ENCODE data around the gene DGKA. TPM values are rescaled to one million over a fixed set of nuclear protein-coding genes. Genes with fewer than 3 reads are reported as not detected.
A peak's percentile ranks its signal among the peaks of the same experiment; 100 is the strongest.

The DGKA gene
- polyA plus RNA-seq, 1 of the 3 experiments (the other 2 are of a cell fraction) = 75.9 TPM

- peaks cover 27% of the 10 kb centered on the region for H3K79me2 ChIP-seq (ENCODE audit: insufficient read depth)
- TF ChIP-seq RCOR1 (IDR thresholded peaks at IDR 0.05; ENCODE audit: low read length) = no peak
- TF ChIP-seq FOSL2 (IDR thresholded peaks at IDR 0.05; ENCODE audit: borderline replicate concordance, low read depth) = no peak
- TF ChIP-seq MXI1 (IDR thresholded peaks at IDR 0.05; ENCODE audit: low read depth, low read length) = no peak
- TF ChIP-seq CHD2 (IDR thresholded peaks at IDR 0.05; ENCODE audit: low read length, partially characterized antibody) = no peak
- TF ChIP-seq SMC3 (IDR thresholded peaks at IDR 0.05; ENCODE audit: low read depth, low read length) = no peak
- peak within 1 kb of the TSS; percentile 91 for H3K4me2 ChIP-seq
- H2AFZ ChIP-seq (ENCODE audit: low read depth) = peak within 1 kb of the TSS; percentile 98
- H3K27ac ChIP-seq (ENCODE audit: low read depth in 2 of 2, low read length in 1 of 2) = peak within 1 kb of the TSS; percentile 54 to 61; a peak in 3 of 4 replicates
- DNase-seq = peak; percentile 55
- no peaks in the 10 kb centered on the region for H3K9me3 ChIP-seq
- POLR2A ChIA-PET = no interaction called here
- peaks cover 8% of the 10 kb centered on the region for H3F3A ChIP-seq (replicated peaks; ENCODE audit: insufficient read depth)
- H3K4me1 ChIP-seq (ENCODE audit: control insufficient read depth in 1 of 2, insufficient read depth in 2 of 2, low read depth in 1 of 2, low read length in 1 of 2) = peaks cover 14 to 20% of the 10 kb centered on the region in 2 experiments; a peak in 3 of 4 replicates
- peaks cover 4 to 7% of the 10 kb centered on the region in 2 experiments for H3K36me3 ChIP-seq (replicated peaks in 1 of 2; ENCODE audit: control insufficient read depth in 1 of 2, insufficient read depth in 2 of 2, low read length in 1 of 2)
- H3K27me3 ChIP-seq (ENCODE audit: insufficient read depth) = no peaks in the 10 kb centered on the region
- 25% methylated on average over 3 of the region's 4 CpGs for WGBS (ENCODE audit: low lambda C conversion rate)
- CTCF ChIA-PET = interaction anchor here (0.6 kb wide), 1 partner anchor 26 kb away, joined by 3 read pairs; no protein-coding TSS in a partner anchor
- peak within 1 kb of the TSS; percentile 93 for H3K9ac ChIP-seq
- no peaks in the 10 kb centered on the region for H4K20me1 ChIP-seq (ENCODE audit: insufficient read depth)
- H3K9me2 ChIP-seq = no peaks in the 10 kb centered on the region
- peak within 1 kb of the TSS; percentile 89 to 93 for H3K4me3 ChIP-seq (ENCODE audit: low read depth in 2 of 2, low read length in 1 of 2)
These were observed 35.0 kb downstream of the DGKA start, which contains the start of gene PMEL for GRCh38 chr12:55965941-55966407. Gene PMEL, minus strand, starts transcription at chr12:55966042. Its CDS starts 31 bp downstream, at chr12:55966011.

GRCh38 chr12:55966408-55967281 is 35.7 kb downstream of the DGKA start, which contains the start of gene CDK2:
Gene CDK2, plus strand, starts transcription at chr12:55966830. Its CDS starts 179 bp downstream, at chr12:55967009.
- POLR2A ChIA-PET = no interaction called here
- Histone ChIP-seq H3K9me2 (no peaks in the 10 kb centered on the region), H2AFZ (ENCODE audit: low read depth) (peak within 1 kb of the TSS; percentile 98), H3F3A (replicated peaks; ENCODE audit: insufficient read depth) (peaks cover 10% of the 10 kb centered on the region), H4K20me1 (ENCODE audit: insufficient read depth) (no peaks in the 10 kb centered on the region), H3K4me1 (ENCODE audit: control insufficient read depth in 1 of 2, insufficient read depth in 2 of 2, low read depth in 1 of 2, low read length in 1 of 2) (peaks cover 14 to 20% of the 10 kb centered on the region in 2 experiments; a peak in 3 of 4 replicates), H3K27ac (ENCODE audit: low read depth in 2 of 2, low read length in 1 of 2) (peak within 1 kb of the TSS; percentile 54 to 61; a peak in 3 of 4 replicates), H3K36me3 (replicated peaks in 1 of 2; ENCODE audit: control insufficient read depth in 1 of 2, insufficient read depth in 2 of 2, low read length in 1 of 2) (peaks cover 8 to 10% of the 10 kb centered on the region in 2 experiments), H3K9me3 (no peaks in the 10 kb centered on the region), H3K79me2 (ENCODE audit: insufficient read depth) (peaks cover 27% of the 10 kb centered on the region), H3K27me3 (ENCODE audit: insufficient read depth) (no peaks in the 10 kb centered on the region), H3K4me2 (peak within 1 kb of the TSS; percentile 91), H3K4me3 (ENCODE audit: low read depth in 2 of 2, low read length in 1 of 2) (peak within 1 kb of the TSS; percentile 89 to 93), H3K9ac (peak within 1 kb of the TSS; percentile 93)
- peak; percentile 47; the same call in 1 of the 2 replicates for TF ChIP-seq ELF1 (IDR thresholded peaks at IDR 0.05)
- no peak for TF ChIP-seq REST (IDR thresholded peaks at IDR 0.05; ENCODE audit: low read depth, low read length)
- TF ChIP-seq NRF1 (IDR thresholded peaks at IDR 0.05; ENCODE audit: low read depth, low read length) = no peak
- peak; percentile 48; the same call in 1 of the 2 replicates for TF ChIP-seq MXI1 (IDR thresholded peaks at IDR 0.05; ENCODE audit: low read depth, low read length)
- no peak for TF ChIP-seq SMC3 (IDR thresholded peaks at IDR 0.05; ENCODE audit: low read depth, low read length)
- peak; percentile 83; the same call in 1 of the 2 replicates for TF ChIP-seq POLR2AphosphoS5 (IDR thresholded peaks at IDR 0.05; ENCODE audit: low read depth, low read length)
- TF ChIP-seq, protein P1, sequence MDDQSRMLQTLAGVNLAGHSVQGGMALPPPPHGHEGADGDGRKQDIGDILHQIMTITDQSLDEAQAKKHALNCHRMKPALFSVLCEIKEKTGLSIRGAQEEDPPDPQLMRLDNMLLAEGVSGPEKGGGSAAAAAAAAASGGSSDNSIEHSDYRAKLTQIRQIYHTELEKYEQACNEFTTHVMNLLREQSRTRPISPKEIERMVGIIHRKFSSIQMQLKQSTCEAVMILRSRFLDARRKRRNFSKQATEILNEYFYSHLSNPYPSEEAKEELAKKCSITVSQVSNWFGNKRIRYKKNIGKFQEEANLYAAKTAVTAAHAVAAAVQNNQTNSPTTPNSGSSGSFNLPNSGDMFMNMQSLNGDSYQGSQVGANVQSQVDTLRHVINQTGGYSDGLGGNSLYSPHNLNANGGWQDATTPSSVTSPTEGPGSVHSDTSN (IDR thresholded peaks at IDR 0.05) = no peak
- no peak for TF ChIP-seq MAX (IDR thresholded peaks at IDR 0.05; ENCODE audit: low read depth)
- no peak for TF ChIP-seq YY1 (IDR thresholded peaks at IDR 0.05; ENCODE audit: low read depth)
- TF ChIP-seq SIN3A (IDR thresholded peaks at IDR 0.05; ENCODE audit: borderline replicate concordance, low read depth, low read length) = peak; percentile 73; the same call in 1 of the 2 replicates
- no peak for TF ChIP-seq FOXJ3 (CRISPR knock-in tag; IDR thresholded peaks at IDR 0.05)
- TF ChIP-seq TAF1 (IDR thresholded peaks at IDR 0.05; ENCODE audit: borderline replicate concordance, low read depth, low read length) = no peak
- peak; percentile 95 for DNase-seq
- CTCF ChIA-PET = interaction anchor here (0.6 kb wide), 2 partner anchors 26 to 29 kb away, joined by 3 read pairs; no protein-coding TSS in a partner anchor
- WGBS (ENCODE audit: low lambda C conversion rate) = under 1% methylated on average over 39 of the region's 45 CpGs
